HG03442 (cell line): ENCODE measurements around the gene ADAMTSL2.

Source experiments
- ATAC-seq: cut with Tn5 transposase; IDR thresholded peaks from one replicate; pipeline ENCODE4 v1.9.1; 2021; ENCODE audit warnings: mild to moderate bottlenecking, moderate library complexity; ENCODE audit not compliant: unreplicated experiment

ADAMTSL2 gene

GRCh38 chr9:133603135-133603927 is 68.8 kb downstream of the ADAMTSL2 start:
- ATAC-seq = no peak

GRCh38 chr9:133604214-133604613 is 69.7 kb downstream of the ADAMTSL2 start:
- ATAC-seq = no peak

GRCh38 chr9:133604856-133605255 is 70.4 kb downstream of the ADAMTSL2 start:
- no peak for ATAC-seq

GRCh38 chr9:133605446-133605845 is 70.9 kb downstream of the ADAMTSL2 start:
- no peak for ATAC-seq

- ATAC-seq = no peak
These were observed 71.6 kb downstream of the ADAMTSL2 start for GRCh38 chr9:133605856-133606707.

- ATAC-seq = no peak
These were observed 72.2 kb downstream of the ADAMTSL2 start for GRCh38 chr9:133606708-133607025.

GRCh38 chr9:133607381-133607780 is 72.9 kb downstream of the ADAMTSL2 start:
- ATAC-seq = no peak

- ATAC-seq = no peak
These were observed 73.5 kb downstream of the ADAMTSL2 start for GRCh38 chr9:133607976-133608375.

- no peak for ATAC-seq
These were observed 73.9 kb downstream of the ADAMTSL2 start for GRCh38 chr9:133608382-133608781.

- ATAC-seq = no peak
These were observed 74.4 kb downstream of the ADAMTSL2 start for GRCh38 chr9:133608889-133609288.

- no peak for ATAC-seq
These were observed 75.0 kb downstream of the ADAMTSL2 start, which contains the start of gene FAM163B for GRCh38 chr9:133609311-133610098. Gene FAM163B (minus strand): TSS chr9:133609389. CDS start chr9:133580223, 29,166 bp downstream.

GRCh38 chr9:133610845-133611244 is 76.3 kb downstream of the ADAMTSL2 start:
- no peak for ATAC-seq

- no peak for ATAC-seq
These were observed 77.5 kb downstream of the ADAMTSL2 start for GRCh38 chr9:133612051-133612450.

GRCh38 chr9:133612816-133613215 is 78.3 kb downstream of the ADAMTSL2 start:
- ATAC-seq = no peak

GRCh38 chr9:133613432-133613831 is 78.9 kb downstream of the ADAMTSL2 start:
- no peak for ATAC-seq

- no peak for ATAC-seq
These were observed 79.6 kb downstream of the ADAMTSL2 start for GRCh38 chr9:133614056-133614455.

- ATAC-seq = no peak
These were observed 80.2 kb downstream of the ADAMTSL2 start for GRCh38 chr9:133614678-133615077.

- no peak for ATAC-seq
These were observed 80.7 kb downstream of the ADAMTSL2 start for GRCh38 chr9:133615186-133615585.

GRCh38 chr9:133615606-133616188 is 81.2 kb downstream of the ADAMTSL2 start:
- ATAC-seq = no peak

GRCh38 chr9:133616643-133617405 is 82.3 kb downstream of the ADAMTSL2 start:
- ATAC-seq = no peak
